Hepatocyte (in vitro differentiated cells): ENCODE measurements around the gene MTX1.

Source experiments
- EZH2 ChIP-seq: fragments of 200-600 bp; sonication (generic); IDR thresholded peaks from 2 replicates; pipeline ENCODE4 v1.6.1; 2016; ENCODE audit warnings: antibody characterized with exemption, mild to moderate bottlenecking, borderline replicate concordance
- EZH2phosphoT487 ChIP-seq: fragments of 200-600 bp; sonication (generic); IDR thresholded peaks from one replicate; pipeline ENCODE4 v1.6.1; 2018; ENCODE audit warnings: antibody characterized with exemption, mild to moderate bottlenecking, low read depth, moderate library complexity; ENCODE audit not compliant: unreplicated experiment, severe bottlenecking
- TF ChIP-seq, protein P1 (sequence below): fragments of 200-600 bp; sonication (generic); IDR thresholded peaks from 2 replicates; pipeline ENCODE4 v1.5.1; 2016; ENCODE audit warnings: antibody characterized with exemption, mild to moderate bottlenecking; ENCODE audit not compliant: poor library complexity

DNA sequence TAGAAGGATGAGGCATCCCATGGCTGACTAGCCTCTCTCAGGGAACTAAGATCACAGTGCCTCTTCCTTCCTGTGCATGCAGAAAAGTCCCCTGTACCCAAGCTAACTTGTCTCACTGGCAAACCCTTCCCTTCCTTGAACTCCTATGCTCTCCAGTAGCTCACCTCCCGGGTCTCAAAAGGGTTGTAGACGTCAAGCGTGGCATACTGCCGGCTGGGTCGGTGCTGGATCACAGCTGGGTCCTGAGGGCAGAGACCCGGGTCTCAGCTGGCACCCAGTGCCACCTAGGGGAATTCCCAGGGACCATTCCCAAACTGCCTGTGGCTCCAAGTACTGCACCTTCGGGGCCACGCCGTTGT lies 53.0 kb downstream of the MTX1 start:
- TF ChIP-seq, protein P1, sequence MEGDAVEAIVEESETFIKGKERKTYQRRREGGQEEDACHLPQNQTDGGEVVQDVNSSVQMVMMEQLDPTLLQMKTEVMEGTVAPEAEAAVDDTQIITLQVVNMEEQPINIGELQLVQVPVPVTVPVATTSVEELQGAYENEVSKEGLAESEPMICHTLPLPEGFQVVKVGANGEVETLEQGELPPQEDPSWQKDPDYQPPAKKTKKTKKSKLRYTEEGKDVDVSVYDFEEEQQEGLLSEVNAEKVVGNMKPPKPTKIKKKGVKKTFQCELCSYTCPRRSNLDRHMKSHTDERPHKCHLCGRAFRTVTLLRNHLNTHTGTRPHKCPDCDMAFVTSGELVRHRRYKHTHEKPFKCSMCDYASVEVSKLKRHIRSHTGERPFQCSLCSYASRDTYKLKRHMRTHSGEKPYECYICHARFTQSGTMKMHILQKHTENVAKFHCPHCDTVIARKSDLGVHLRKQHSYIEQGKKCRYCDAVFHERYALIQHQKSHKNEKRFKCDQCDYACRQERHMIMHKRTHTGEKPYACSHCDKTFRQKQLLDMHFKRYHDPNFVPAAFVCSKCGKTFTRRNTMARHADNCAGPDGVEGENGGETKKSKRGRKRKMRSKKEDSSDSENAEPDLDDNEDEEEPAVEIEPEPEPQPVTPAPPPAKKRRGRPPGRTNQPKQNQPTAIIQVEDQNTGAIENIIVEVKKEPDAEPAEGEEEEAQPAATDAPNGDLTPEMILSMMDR: no peak
- TF ChIP-seq EZH2 (no peak), EZH2phosphoT487 (no peak)
